Skin epidermis (tissue), 12 donors: ENCODE data around the gene LYZL6.
"Not testable (repeated sequence)": the region's sequence is repeated elsewhere in the genome, so short reads cannot be mapped to it uniquely, and the experiment has no call there.

Source experiments
- H3K27ac ChIP-seq, 21 experiments: fragments of 200-600 bp; sonication (generic) in 11 of 21; one replicate each; pipeline ENCODE4 v1.5.0; 2020; ENCODE audit warnings: mild to moderate bottlenecking in 3 of 21, inconsistent platforms in 2 of 21, moderate library complexity in 2 of 21
- H3K4me3 ChIP-seq, 7 experiments: fragments of 200-600 bp; sonication (generic) in 2 of 7; one replicate each; pipeline ENCODE4 v1.5.0; 2020; ENCODE audit warnings: inconsistent platforms in 2 of 7, mild to moderate bottlenecking in 2 of 7, moderate library complexity in 1 of 7

LYZL6 gene

DNA sequence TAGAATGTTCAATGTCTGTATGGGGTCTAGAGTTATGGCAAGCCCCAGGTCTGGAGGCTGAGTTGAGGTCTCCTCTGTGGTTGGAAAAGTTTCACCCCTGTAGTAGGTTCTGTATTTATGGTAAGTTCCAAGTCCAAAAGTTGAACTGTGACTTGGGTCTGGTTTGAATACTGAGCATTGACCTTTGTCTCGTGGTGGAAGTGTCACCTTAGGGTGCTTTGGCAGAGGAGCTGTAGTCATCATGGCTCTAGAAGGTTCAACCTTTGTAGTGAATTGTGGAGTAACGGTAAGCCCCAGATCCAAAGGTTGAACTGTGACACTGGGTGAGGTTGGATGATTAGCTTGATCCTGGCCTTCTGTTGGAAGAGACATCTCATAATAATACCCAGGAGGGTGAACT is 30.6 kb downstream of the LYZL6 start:
- Histone ChIP-seq H3K27ac (no peak overlapping the region), H3K4me3 (no peak overlapping the region)

DNA sequence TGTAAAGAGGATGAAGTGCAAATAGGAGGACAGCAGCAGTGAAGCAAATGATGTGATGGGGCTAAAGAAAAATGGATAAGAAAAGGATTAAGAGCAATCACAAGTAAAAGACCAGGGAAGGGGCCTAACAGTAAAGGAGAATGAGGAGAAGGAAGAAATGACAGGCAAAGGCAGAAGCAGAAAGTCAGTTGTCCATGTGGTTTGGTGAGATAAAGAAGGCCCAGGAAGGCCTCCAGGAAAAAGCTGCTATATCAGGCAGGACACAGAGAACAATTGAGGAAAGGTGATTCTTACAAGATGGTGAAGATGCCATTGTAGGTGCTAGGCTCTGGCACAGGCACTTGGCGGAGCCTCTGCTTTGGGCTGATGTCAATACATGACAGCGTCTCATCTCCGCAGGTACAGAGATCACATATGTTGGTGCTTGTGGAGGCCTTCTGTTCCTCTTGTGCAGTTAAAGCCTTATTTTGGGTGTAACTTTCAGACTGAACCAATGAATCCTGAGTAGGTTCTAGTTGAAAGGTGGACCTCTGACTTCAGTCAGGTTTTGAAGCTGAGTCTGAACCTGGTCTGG is 31.1 kb downstream of the LYZL6 start:
- Histone ChIP-seq H3K27ac (no peak overlapping the region), H3K4me3 (no peak overlapping the region)

DNA sequence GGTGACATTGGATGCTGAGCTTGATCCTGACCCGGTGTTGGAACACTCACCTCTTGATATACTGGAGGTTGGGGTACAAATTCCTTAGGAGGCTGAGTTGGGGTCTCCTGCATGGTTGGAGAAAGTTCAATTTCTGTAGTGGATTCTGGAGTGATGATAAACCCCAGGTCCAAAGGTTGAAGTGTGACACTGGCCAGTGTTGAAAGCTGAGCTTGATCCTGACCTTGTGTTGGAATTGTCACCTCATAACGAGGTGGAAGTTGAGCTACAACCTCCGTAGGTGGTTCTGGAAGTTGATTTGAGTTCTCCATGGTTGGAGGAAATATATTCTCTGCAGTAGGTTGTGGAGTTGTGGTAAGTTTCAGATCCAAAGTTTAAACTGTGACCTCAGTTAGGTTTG is 34.1 kb downstream of the LYZL6 start:
- H3K4me3 ChIP-seq = no peak overlapping the region
- H3K27ac ChIP-seq = no peak overlapping the region

DNA sequence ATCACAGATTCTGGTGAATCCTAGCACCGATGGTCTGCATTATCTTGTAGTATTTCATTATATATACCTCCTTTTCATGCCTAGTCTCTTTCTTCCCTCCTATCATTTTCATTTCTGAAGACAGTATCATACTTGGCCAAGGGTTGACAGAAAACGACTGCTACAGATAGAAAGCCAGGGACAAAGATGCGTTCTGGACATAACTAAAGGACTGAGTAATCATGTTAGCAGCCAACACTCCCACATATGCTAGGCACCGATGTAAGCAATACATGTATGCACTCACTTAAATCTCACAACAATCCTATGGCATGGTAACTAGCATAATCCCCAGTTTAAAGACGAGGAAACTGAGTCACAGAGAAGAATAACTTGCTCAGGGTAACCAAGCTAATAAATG is 35.8 kb downstream of the LYZL6 start:
- Histone ChIP-seq H3K4me3 (no peak overlapping the region), H3K27ac (no peak overlapping the region)

DNA sequence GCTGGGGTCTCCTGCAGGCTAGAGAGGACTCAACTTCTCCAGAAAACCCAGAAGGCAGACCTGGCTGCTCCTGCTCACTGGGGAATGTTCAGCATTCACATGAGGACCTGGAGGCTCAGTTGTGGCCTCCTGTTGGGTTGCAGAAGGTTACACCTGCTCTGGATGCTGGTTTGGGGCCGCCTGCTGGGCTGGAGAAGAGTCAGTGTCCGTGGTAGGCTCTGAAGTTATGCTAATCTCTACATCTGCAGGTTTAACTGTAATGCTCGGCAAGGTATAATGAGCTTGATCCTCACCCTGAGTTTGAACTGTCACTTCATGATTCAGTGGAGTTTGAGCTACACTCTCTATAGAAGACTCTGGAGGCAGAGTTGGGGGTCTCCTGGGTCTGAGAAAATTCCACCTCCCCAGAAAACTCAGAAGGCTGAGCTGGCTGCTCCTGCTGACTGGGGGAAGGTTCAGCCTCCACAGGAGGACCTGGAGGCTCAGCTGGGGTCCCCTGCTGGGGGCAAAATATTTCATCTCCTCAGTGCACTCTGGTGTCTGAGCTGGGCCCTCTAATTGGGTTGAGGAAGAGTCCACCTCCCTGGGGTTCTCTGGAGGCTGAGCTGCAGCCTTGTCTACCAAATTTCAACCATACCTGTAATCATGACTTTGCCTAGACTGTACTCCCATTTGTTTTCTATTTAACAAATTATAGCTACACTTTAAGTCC is 36.4 kb downstream of the LYZL6 start:
- no peak overlapping the region for H3K4me3 ChIP-seq
- no peak overlapping the region for H3K27ac ChIP-seq

DNA sequence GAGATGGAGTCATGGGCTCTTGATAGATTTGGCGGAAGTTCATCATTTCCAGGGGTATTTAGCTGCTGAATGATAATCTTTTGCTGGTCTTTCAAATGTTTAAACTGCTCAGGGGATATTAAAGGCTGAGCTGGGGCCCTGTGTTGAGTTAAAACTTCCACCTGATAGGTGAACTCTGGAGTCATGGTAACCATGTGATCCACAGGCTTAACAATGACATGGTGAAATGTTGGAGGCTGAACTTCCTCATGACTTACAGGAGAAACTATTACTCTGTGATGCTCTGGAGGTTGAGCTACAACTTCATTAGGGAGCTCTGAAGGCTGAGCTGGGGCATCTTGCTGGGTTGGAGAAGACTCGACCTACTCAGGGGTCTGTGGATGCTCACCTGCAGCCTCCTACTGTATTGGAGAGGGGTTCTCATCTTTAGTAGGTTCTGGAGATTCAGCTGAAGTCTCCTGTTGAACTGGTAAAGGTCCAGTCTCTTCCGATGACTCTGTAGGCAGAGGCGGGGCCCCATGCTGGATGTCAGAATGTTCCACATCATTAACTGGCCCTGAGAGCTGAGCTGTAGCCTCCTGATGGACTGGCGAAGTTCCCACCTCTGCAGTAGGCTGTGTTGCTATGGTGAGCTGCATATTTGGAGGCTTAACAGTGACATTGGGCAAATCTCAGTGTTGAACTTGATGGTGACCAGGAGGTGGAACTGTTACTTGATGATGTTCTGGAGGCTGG is 37.2 kb downstream of the LYZL6 start:
- no peak overlapping the region for H3K27ac ChIP-seq
- no peak overlapping the region for H3K4me3 ChIP-seq

DNA sequence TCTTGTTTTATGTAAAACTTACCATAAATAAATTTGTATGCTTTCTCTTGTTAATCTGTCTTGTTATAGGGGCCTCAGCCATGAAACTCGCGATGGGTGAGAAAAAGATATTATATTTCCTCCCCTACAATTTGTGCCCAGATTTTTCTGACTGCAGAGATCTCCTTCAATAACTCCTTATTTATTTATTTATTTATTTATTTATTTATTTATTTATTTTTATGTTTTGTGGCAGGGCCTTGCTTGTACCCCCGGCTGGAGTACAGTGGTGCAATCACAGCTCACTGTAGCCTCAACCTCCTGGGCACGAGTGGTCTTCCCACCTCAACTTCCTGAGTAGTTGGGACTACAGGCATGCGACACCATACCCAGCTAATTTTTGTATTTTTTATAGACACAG is 40.1 kb downstream of the LYZL6 start:
- Histone ChIP-seq H3K27ac (no peak overlapping the region), H3K4me3 (no peak overlapping the region)

DNA sequence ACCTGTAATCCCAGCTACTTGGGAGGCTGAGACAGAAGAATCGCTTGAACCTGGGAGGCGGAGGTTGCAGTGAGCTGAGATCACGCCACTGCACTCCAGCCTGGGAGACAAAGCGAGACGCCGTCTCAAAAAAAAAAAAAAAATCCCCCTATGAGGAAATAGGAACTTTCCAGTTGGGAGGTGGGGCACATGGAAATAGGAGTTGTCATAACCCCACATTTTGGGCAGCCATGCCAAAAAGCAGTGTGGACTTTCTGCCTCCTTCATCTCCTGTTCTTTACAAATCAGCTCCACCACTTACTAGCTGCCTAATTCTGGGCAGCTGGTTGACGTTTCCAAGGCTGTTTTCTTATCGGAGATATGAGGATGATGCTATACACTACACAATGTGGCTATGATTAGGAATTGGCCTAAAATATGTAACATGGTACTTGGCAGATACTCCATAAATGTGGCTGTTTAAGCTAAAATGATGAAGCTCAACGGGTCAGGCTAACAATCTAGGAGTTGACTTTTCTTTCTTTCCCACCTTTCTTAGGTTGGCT is 41.8 kb downstream of the LYZL6 start:
- Histone ChIP-seq H3K27ac (peak overlapping the region in 2 of 21 experiments; percentile 61 to 80), H3K4me3 (no peak overlapping the region)

DNA sequence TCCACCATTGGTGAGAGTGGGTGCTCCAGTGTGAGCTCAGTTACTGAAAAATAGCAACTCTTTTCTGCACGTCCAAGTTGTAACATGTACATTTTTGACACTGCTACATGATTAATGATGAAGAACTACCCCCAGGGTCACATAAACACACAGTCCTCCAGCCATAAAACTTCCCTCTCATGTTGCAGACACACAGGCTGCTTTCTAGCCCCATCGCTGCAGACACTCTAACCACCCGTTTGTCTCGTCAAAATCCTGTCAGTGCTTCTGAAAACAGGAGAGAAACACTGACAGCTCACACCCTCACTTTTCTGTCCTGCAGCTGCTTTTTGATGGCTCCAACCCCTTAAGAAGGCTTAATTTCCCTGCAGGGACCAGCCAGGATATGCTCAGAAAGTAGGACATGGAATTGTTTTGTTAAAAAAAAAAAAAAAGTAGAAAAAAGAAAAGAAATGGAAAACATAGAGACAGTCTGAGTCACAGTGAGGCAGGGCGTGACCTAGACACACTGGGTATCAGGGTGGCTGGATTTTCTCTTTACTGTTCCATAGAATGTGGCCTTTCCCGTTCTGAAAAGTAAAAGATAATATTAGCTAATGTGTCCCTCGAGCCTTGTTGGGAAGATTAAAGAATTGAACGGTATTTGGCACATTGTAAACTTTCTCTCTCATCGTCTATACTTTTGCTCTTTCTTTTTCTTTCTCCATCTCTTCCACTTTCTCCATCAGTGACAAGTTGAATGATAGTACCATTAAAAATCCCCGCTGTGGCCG is 42.6 kb downstream of the LYZL6 start:
- no peak overlapping the region for H3K4me3 ChIP-seq
- H3K27ac ChIP-seq = peak overlapping the region in 8 of 21 experiments; percentile 3 to 80 (median 54)

DNA sequence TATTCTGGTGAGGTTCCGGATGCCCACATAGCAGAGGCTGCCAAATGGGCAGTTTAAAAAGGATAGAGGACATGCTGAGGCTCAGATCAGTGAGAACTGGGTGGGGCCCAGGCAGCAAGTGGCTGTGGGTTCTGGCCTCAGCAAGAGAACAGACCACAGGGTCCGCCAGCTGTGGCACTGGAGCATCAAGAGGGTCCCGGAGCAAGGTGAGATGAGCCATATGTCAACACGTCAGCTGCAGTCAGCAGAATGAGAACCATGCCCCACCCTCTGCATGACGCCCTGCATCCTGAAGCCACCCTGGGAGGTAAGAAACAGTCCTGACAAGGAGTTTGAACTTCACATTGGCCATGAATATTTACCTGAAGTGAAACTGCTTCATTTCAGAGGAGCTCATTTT is 43.2 kb downstream of the LYZL6 start:
- peak overlapping the region in 8 of 21 experiments; percentile 3 to 80 (median 54) for H3K27ac ChIP-seq
- H3K4me3 ChIP-seq = no peak overlapping the region

DNA sequence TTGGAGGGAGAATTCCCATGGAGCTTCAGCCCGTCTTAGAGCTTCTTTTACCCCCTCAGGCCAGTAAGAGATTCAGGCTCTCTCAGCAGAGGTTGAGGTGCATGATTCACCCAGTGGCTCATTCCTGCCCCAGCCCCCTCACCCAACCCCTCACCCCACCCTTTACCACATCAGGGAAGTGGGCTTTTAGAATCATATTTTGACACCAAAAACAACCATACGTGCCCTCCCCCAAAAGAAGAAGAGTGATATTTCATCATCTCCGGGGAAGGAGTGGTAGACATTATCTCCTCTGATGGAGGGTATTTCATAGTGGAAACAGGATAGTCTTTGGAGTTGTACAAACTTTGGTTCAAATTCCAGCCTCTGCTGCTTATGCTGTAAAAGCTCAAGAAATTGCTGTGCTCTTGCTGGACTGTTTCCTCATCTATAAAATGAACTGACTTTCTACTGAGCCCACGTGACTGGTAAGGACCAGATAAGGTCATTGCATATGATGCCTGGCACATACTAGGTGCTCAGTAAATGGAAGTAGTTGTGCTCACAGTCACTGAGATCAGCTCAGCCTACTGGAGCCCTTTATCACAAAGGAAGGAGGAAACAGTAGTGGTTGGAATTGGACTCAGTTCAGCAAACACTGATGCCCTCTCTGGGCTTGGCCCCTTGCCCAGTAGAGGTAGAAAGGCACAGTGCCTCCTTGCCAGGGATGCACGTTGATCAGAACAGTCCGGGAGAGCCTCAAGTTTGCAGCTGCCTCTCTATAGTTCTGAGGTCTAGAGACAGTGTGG is 45.0 kb downstream of the LYZL6 start:
- no peak overlapping the region for H3K4me3 ChIP-seq
- H3K27ac ChIP-seq = peak overlapping the region in 5 of 21 experiments; percentile 14 to 80 (median 53)

DNA sequence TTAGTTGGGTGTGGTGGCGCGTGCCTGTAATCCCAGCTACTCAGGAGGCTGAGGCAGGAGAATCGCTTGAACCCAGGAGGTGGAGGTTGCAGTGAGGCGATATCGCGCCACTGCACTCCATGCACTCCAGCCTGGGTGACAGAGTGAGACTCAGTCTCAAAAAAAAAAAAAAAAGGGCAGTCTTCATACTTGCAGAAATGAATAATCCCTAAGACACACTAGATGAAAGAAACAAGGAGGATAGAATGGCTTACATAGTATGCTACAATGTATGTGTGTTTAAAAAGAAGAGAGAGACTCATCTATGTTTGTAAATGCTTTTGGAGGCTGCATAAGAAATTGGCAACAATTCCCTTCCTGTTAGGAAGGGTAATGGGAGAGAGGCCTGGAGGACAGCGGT is 45.7 kb downstream of the LYZL6 start:
- not testable (repeated sequence) for H3K4me3 ChIP-seq
- H3K27ac ChIP-seq = peak overlapping the region in 2 of 21 experiments; percentile 47 to 80

DNA sequence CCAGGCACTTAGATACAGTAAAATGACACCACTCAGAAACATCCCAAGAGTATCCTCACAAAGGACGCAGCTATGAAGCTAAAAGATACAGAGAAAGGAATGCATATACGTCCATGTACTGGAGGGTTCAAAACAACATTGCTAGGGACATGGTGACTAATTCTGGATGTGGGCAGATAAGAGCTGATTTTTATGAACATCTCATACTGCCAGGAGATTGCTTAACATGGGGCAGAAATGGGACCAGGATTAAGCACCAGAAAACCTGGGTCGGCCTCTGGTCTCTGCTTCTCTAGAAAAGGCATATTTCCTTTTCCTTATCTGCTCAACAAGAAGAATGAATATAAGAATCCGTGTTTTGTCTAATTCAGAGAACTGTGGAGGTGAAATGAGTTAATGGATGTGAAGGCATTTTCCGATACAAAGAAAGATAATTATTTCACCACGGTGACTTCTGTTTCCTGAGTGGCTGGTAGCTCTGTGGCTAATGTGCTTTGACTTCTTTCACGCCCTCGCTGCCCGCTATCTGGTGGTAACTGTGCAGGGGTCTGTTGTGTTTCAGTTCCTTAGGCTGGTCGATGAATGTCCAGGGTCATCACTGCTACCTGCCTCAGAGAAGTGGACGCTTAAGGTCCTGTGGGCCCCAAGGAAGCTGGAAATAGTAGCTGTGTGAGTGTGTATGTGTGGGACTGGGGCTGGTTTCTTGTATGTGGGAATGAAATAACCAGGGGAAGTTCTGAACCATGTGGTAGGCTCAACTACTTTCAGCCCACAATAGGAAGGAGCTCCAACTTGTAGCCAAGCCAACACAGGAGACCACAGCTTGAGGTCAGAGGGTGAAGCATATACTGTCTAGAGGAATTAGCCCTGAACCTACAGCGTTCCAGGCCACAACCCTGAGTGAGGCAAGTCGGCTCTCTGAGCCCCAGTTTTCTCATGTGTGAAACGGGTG is 47.6 kb downstream of the LYZL6 start:
- H3K27ac ChIP-seq = peak overlapping the region in 4 of 21 experiments; percentile 2 to 78 (median 44)
- no peak overlapping the region for H3K4me3 ChIP-seq

DNA sequence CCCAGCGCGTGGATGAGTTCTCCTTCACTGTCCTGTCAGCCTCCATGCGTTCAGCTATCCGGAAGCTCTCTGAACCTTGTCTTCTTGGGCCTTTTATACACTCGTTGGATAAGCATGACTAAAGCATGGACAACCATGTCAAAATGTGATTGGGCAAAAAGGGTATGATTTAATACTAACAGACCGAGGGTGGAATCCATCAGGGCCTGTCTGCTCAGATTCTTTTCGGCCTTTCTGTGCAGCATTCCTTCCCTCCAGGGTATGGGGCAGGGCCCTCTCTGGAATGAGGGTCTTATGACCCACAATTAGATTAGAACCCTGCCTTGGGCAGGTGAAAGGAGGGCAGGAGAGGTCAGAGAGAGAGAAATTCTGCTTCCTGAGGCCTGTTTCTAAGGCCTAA is 49.3 kb downstream of the LYZL6 start:
- H3K4me3 ChIP-seq = no peak overlapping the region
- H3K27ac ChIP-seq = peak overlapping the region in 1 of 21 experiments; percentile 86

DNA sequence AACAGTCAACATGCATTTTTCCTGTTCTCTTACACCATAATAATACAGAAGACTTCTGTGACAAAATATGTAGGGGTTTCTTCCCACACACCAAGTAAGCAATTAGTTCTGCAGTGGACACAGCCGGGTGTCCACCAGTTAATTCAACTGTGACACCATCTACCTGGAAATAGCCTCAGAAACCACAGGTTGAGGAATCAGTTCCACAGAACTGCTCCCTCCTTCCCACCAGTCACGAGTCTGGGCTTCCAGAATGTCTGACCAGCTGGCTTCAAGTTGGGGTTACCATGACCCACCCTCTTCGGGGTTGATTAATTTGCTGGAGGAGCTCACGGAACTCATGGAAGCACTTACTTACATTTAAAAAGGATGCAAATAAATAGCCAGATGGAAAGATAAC is 49.8 kb downstream of the LYZL6 start:
- H3K4me3 ChIP-seq = no peak overlapping the region
- H3K27ac ChIP-seq = peak overlapping the region in 1 of 21 experiments; percentile 86

DNA sequence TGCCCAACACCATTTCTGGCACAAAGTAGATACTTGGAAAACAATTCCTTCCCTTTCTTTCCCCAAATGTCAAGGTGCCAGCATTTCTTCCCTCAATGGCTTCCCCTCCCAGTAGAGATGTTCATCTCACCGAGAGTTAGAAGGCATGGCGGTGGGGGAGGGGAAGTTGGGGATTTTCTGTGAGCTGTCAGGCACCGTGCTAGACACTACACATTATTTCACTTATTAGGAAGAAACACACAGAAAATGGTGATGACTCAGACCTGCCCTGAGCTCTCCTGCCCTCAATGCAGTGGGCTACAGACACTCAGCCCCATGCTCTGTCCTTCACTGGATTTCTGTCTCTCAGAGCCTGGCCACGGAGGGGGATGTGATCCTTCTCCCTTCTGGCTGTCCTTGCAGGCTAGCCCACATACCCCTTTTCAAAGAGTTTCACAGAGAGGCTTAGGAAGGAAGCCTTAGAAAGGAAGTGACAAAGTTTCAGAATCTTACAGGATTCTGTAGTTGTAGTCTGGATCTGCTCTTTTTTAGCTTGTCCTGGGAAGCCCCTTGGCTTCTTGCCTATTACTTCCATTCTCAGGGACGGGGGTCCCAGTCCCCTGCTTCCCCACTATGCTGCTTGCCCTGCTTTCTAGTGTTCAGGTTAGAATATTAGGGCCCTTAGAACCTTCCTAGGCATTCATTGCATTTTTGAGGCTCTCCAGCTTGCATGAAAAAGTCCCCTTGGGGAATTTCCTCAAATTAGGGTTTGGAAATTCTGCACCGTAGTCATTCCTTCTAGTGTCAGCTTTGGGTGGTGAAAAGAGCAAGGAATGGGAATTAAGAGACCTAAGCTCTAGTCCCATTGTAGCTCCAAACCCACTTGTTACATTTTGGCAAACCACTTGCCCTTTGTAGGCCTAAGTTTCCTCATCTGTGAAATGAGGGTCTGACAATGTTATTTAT is 51.1 kb downstream of the LYZL6 start:
- H3K27ac ChIP-seq = peak overlapping the region in 12 of 21 experiments; percentile 2 to 86 (median 62)

DNA sequence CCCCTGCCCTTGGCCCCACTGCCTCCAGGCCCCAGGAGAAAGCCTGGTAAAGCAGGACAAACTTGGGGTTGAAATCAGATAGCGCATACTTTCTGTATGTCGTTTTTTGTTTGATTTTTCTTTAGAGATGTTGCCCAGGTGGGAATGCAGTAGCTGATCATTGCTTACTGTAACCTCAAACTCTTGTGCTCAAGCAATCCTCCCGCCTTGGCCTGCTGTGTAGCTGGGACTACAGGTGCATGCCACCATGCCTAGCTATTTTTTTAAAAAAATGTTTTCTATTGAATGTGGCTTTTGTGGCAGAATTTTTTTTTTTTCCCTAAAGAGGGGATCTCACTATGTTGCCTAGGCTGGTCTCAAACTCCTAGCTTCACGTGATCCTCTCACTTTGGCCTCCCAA is 52.2 kb downstream of the LYZL6 start:
- peak overlapping the region in 7 of 21 experiments; percentile 45 to 86 (median 70) for H3K27ac ChIP-seq

More for the DNA sequence above, 51.1 kb downstream of the LYZL6 start:
- H3K4me3 ChIP-seq = no peak overlapping the region

More for the DNA sequence above, 52.2 kb downstream of the LYZL6 start:
- no peak overlapping the region for H3K4me3 ChIP-seq
